Endothelial cell of umbilical vein (primary cell): ENCODE results near the gene KRT3.

Experiments used
- EZH2 ChIP-seq: IDR thresholded peaks from 2 replicates; pipeline ENCODE4 v1.6.1; 2012; ENCODE audit warnings: borderline replicate concordance, low read depth, mild to moderate bottlenecking, moderate library complexity, low read length, inconsistent platforms; ENCODE audit not compliant: severe bottlenecking
- GATA2 ChIP-seq: IDR thresholded peaks from 2 replicates; pipeline ENCODE4 v1.7.0; 2011; ENCODE audit warnings: low read depth, mild to moderate bottlenecking, moderate library complexity, mixed read lengths, low read length; ENCODE audit not compliant: insufficient read length, insufficient read depth
- MYC ChIP-seq: IDR thresholded peaks from one replicate; pipeline ENCODE4 v1.6.1; 2011; ENCODE audit warnings: mild to moderate bottlenecking, low read depth, low read length
- POLR2A ChIP-seq: IDR thresholded peaks from 2 replicates; pipeline ENCODE4 v1.6.1; 2012; ENCODE audit warnings: low read depth, mild to moderate bottlenecking, control low read depth, low read length
- POLR2AphosphoS5 ChIP-seq: IDR thresholded peaks from 2 replicates; pipeline ENCODE4 v1.6.1; 2012; ENCODE audit warnings: low read depth, mild to moderate bottlenecking, control low read depth, low read length, moderate library complexity; ENCODE audit not compliant: insufficient read depth
- TF ChIP-seq, protein P1 (sequence below), 2 donors: IDR thresholded peaks; 1 replicate in 1 of 2; 2 replicates in 1 of 2; pipeline ENCODE4 v1.5.1; 2011; ENCODE audit warnings: low read length in 2 of 2, mild to moderate bottlenecking in 2 of 2, moderate library complexity in 2 of 2, control low read depth in 1 of 2, inconsistent platforms in 1 of 2, low read depth in 1 of 2; ENCODE audit not compliant: insufficient read depth in 1 of 2; ENCODE audit errors: extremely low read depth in 1 of 2
- TF ChIP-seq, protein P2 (sequence below): IDR thresholded peaks from 2 replicates; pipeline ENCODE4 v1.6.1; 2011; ENCODE audit not compliant: insufficient read depth, insufficient read length

DNA sequence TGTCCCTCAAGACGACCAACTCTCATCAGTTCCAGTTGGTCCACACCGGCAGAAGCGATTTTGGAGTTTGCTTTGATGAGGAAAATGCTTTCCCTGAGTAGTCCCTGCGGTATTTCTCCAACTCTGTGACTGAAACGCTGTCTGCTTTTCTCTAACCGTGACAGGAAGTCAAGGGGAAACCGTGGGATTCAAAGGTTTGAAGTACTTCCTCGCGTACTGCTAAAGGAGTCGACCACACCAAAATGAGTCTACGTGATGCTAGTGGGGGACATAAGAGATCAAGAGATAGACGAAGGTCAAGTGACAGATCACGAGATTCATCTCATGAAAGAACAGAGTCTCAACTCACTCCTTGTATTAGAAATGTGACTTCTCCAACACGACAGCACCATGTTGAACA, 47.3 kb downstream of the KRT3 start:
- TF ChIP-seq EZH2 (no peak), GATA2 (no peak), POLR2A (no peak), POLR2AphosphoS5 (no peak), MYC (no peak)
- TF ChIP-seq, protein P1, sequence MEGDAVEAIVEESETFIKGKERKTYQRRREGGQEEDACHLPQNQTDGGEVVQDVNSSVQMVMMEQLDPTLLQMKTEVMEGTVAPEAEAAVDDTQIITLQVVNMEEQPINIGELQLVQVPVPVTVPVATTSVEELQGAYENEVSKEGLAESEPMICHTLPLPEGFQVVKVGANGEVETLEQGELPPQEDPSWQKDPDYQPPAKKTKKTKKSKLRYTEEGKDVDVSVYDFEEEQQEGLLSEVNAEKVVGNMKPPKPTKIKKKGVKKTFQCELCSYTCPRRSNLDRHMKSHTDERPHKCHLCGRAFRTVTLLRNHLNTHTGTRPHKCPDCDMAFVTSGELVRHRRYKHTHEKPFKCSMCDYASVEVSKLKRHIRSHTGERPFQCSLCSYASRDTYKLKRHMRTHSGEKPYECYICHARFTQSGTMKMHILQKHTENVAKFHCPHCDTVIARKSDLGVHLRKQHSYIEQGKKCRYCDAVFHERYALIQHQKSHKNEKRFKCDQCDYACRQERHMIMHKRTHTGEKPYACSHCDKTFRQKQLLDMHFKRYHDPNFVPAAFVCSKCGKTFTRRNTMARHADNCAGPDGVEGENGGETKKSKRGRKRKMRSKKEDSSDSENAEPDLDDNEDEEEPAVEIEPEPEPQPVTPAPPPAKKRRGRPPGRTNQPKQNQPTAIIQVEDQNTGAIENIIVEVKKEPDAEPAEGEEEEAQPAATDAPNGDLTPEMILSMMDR (IDR thresholded peaks at IDR 0.05; ENCODE audit: extremely low read depth in 1 of 2, insufficient read depth in 1 of 2, low read depth in 1 of 2, low read length in 2 of 2) = no peak
- TF ChIP-seq, protein P2, sequence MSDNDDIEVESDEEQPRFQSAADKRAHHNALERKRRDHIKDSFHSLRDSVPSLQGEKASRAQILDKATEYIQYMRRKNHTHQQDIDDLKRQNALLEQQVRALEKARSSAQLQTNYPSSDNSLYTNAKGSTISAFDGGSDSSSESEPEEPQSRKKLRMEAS = no peak
